Cerebellar nuclear complex (tissue), 1 donor: Measurements from ENCODE around the gene AGAP1.
A peak's percentile ranks its signal among the peaks of the same experiment; 100 is the strongest.

ENCODE experiments used
- DNase-seq, 2 experiments: peaks; one replicate each; lab custom pipeline; 2025; lab: John Stamatoyannopoulos, UW

The AGAP1 gene

GRCh38 chr2:235569837-235570236 is 76.0 kb downstream of the AGAP1 start:
- no peak for DNase-seq

GRCh38 chr2:235570256-235570655 is 76.4 kb downstream of the AGAP1 start:
- DNase-seq: no peak

- no peak for DNase-seq
Measured at GRCh38 chr2:235570966-235571692, 77.3 kb downstream of the AGAP1 start.

DNA sequence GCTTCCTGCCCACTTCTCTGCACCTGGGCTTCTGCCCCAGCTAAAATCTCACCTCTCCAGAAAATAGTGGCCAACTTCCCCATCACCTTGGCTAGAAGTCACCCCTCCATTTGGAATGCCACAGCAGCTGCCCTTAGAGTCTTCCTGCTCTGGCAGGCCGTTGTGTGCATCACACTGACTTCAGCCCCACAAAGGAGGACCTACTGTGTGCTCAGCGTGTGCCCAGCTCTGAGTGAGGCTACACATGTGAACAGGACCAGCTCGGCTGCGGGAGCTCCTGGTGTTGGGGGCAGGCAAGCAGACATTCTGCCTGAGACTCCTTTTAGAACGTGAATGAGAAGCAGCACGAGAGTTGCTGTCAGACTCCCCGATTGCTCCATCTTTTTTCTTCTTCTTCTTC is 78.7 kb downstream of the AGAP1 start:
- no peak for DNase-seq

GRCh38 chr2:235573331-235574221 is 79.7 kb downstream of the AGAP1 start:
- no peak for DNase-seq

DNA sequence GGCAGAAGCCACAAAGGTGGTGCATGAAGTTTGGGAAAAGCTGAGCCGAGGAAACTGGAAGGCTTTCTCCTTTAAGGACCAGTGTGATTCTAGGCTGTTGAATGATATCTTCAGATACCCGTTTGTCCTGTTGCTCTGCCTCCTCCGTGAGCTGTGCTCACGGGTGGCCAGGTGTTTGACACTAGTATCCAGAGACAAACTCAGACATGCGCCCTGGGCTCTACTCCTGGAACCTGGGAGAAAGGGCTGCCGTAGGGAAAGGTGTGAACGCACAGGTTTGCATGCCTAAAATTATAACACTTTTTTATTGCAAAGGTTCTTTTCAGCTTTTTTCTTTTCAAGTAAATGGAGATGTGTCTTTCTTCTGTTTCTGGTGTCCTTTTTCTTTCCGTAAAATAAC is 81.6 kb downstream of the AGAP1 start:
- DNase-seq: no peak

GRCh38 chr2:235575904-235576303 is 82.1 kb downstream of the AGAP1 start:
- DNase-seq: no peak

GRCh38 chr2:235576337-235576910 is 82.6 kb downstream of the AGAP1 start:
- no peak for DNase-seq

- no peak for DNase-seq
Measured at GRCh38 chr2:235577404-235578330, 83.8 kb downstream of the AGAP1 start.

GRCh38 chr2:235579128-235579527 is 85.3 kb downstream of the AGAP1 start:
- DNase-seq: no peak

- no peak for DNase-seq
Measured at GRCh38 chr2:235580426-235581157, 86.7 kb downstream of the AGAP1 start.

DNA sequence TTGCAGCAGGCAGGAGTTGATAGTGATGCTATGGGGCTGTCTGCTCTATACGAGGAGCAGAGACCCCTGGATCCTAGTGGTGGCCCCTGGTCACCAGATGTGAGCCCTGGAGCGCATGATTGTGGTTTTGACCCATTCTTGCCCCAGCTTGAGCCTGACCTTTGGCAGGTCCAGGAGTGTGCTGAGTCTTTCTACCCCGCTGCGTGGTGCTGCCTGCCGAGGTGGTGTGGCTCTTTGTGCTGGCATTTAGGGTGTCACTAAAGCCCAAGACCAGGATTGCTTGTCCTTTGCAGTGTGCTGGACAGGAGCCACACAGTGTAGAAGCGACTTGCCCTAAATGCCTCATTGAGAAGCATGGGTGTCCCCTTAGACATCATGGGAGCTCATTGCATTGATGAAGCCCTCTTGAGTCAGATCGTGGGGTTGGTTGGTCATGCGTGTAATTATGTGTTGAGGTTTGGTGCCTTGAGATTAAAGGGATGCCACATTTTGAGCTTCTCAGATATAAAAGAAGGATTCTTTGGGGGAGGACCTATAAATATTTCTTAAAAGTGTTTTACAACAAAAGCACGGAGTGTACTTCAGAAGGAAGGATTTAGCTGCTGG is 88.3 kb downstream of the AGAP1 start:
- DNase-seq: no peak

GRCh38 chr2:235582729-235583128 is 88.9 kb downstream of the AGAP1 start:
- DNase-seq: no peak

DNA sequence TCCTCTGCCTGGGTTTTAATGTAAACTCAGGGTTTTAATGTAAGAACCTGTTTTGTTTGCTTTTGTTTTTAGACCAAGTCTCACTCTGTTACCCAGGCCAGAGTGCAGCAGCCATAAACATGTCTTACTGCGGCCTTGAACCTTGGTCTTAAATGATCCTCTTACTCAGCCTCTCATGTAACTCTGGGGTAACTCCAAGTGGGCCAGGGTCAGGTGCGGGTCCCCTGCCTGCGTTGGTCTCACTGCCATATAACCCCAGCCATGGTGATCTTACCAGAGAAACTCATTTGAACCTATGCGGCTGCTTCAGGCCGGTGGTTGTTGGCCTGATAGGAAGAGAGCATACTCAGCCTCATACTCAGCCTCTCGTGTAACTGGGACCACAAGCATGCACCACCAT is 89.3 kb downstream of the AGAP1 start:
- DNase-seq: no peak

- DNase-seq: no peak
Measured at GRCh38 chr2:235583925-235584637, 90.2 kb downstream of the AGAP1 start.

- DNase-seq: no peak
Measured at GRCh38 chr2:235584638-235585007, 90.8 kb downstream of the AGAP1 start.

DNA sequence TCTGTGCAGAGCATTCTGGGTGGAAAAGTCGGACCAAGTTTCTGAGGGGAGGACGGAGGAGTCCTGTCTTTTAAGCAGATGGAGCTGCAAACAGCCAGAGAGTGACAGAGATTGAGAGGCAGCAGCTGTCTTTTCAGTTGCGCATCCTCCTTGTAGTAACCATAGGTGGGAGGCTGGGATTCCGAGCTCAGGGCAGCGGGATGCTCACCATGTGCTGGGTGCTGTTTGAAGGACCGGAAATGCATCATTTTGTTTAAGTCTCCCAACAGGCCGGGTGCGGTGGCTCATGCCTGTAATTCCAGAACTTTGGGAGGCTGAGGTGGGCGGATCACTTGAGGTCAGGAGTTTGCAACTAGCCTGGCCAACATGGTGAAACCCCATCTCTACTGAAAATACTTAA is 93.4 kb downstream of the AGAP1 start:
- no peak for DNase-seq

- no peak for DNase-seq
Measured at GRCh38 chr2:235588750-235589149, 94.9 kb downstream of the AGAP1 start.

DNA sequence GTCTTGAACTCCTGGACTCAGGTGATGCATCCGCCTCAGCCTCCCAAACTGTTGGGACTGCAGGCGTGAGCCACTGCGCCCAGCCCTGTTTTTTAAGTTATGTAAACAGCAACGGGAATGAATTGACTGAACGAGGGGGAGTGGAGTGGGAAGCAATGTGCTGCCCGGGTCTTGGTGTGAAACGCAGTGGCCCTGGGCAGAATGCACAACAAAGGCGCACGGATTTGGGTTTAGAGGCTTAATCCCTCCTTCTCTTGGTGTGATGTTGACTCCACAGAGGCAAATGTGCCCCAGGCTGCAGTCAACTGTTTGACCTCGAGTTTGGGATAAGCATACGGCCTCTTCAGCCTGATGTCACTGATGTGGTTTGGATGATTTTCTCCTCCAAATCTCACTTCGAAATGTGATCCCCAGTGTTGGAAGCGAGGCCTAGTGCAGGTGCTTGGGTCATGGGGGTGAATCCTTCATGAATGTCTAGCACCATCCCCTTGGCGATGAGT is 97.4 kb downstream of the AGAP1 start:
- no peak for DNase-seq

DNA sequence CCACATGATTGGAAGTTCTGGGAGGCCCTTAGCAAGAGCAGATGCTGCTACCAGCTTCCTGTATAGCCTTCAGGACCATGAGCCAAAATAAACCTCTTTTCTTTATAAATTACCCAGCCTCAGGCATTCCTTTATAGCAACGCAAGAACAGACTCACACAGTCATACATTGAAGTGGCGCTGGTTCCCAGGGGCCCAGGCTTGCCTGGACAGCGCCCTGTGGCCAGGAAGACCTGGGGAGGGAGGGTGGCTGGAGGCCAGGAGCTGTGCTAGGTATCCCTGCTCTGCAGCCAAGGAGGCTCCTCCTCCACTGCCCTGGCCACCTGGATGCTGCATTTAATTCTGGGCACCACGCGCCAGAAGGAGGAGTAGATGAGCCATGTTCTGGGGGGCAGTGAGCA is 98.1 kb downstream of the AGAP1 start:
- DNase-seq: peak in 1 of 2 experiments; percentile 30
